HK-2 (cell line): ENCODE data around the gene MLXIPL.
"Not testable (repeated sequence)": the region's sequence is repeated elsewhere in the genome, so short reads cannot be mapped to it uniquely, and the experiment has no call there.

Experiments
- DNase-seq: peaks from one replicate; pipeline ENCODE4 v3.0.0-alpha.2; 2018; ENCODE audit not compliant: unreplicated experiment

Gene MLXIPL

DNA sequence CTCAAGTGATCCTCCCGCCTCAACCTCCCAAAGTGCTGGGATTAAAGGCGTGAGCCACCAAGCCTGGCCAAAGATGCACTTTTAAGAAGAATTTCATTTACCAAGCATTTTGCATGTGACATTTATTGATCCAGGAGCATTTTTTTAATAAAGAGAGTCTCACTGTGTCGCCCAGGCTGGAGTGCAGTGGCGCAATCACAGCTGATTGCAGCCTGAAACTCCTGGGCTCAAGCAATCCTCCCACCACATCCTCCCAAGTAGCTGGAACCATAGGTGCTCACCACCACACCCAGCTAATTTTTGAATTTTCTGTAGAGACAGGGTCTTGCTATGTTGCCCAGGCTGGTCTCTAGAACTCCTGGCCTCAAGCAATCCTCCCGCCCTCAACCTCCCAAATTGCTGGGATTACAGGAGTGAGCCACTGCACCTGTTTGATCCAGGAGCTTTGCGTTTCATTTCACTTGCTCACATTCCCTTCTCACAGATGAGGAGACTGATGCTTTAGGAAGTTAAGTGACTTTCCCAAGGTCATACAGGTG is 41.6 kb downstream of the MLXIPL start:
- DNase-seq = no peak

DNA sequence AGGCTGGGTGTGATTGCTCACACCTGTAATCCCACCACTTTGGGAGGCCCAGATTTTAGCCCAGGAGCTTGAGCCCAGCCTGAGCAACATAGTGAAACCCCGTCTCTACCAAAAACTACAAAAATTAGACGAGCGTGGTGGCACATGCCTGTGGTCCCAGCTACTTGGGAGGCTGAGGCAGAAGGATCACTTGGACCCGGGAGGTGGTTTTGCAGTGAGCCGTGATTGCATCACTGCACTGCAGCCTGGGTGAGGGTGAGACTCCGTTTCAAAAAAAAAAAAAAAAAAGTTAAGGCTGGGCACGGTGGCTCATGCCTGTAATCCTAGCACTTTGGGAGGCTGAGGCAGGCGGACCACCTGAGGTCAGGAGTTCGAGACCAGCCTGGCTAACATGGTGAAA is 43.3 kb downstream of the MLXIPL start:
- not testable (repeated sequence) for DNase-seq

DNA sequence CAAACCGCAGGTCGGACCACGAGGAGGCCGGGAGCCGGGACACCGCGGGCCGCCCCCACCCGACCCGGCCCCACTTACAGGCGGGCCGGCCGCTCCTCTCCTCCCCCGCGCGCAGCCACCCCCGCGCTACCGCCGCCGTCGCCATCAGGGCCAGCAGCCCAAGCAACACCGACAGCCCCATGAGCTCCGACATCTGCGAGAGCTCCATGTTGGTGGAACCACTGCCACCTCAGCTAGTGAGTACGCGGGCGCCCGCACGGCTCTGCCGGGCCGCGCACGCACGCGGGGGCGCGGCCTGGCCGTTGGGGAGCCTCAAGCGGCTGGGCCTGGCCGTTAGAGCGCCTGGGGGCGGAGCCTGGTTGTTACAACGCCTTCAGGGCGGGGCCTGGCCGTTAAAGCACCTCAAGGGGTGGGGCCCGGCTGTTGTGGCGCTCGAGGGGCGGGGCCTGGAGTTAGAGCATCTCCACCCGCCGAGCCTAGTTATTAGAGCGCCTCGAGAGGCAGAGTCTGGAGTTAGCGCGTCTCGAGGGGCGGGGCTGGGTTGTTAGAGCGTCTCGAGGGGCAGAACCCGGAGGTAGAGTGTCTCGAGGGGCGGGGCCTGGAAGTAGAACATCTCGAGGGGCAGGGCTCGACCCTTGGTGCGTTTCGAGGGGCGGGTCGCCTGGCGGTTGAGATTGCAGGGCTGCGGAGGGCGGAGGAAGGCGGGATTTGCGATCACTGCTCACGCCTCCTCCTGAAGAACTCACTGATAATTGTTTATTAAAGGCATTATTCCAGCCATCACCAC is 45.8 kb downstream of the MLXIPL start, which contains the start of gene TBL2:
TBL2 (minus strand) TSS at position 238 of the 787 bp plus-strand sequence; CDS start at position 208, 30 bp downstream.
- DNase-seq = peak; percentile 99

DNA sequence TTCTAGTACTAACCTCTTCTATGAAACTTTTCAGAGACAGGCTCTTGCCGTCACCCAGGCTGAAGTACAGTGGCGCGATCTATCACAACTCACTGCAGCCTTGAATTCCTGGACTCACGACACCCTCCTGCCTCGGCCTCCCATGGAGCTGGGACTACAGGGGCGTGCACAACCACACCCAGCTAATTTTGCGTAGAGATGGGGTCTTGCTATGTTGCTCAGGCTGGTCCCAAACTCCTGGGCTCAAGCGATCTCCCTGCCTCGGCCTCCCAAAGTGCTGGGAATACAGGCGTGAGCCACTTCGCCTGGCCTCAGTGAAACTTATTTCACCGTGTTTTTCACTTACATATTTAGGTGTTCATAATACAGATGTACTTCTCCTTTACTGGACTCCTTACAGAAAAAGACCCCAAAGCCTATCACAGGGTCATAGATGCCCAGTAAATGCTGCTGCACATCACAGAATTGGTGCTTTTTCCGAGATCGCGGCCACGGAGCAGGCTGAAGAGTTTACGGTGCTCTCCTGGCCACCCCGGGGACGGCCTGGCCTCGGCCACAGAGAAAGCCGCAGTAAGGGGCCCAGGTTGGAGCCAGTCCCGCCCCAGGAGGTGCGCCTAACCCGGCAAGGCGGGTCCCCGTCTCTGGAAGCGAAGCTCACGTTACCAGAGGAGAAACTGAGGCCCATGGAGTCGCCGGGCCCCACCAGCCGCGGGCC is 46.5 kb downstream of the MLXIPL start:
- peak; percentile 30 for DNase-seq

DNA sequence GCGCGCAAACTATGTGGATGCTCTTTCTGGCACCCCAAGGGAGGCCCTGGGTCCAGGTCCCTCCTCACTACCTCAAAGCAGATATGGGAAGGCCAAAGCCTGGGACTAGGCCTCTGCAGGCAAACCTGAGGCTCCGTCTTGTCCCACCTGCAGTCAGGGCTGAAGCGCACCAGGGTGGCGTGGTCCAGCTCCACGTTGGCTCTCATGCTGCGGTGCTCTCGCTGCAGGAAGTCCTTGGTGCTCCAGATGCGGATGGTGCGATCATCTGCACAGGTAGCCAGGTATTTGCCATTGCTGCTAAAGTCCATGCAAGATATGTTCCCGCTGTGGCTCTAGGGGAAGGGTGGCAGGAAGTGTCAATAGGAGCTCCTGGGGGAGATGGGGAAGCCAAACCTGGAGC is 50.5 kb downstream of the MLXIPL start:
- DNase-seq = no peak

DNA sequence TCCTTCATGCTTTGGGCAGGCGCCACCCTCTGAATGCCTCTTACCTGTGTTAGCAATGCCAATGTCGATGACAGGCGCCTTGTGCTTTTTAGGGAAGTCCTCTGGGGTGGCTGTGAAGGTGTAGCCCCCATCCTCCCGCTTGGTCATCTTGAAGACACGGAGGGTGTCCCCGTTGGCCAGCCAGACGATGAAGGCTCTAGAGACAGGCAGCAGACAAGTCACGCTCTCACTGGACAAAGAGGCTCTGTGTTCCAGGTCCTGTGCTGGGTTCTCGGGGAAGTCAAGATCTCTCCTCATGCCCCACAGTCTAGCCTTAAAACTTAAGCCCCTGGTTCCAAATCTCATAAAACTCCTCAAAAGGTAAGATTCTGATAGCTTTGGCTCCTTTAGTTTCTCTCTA is 51.0 kb downstream of the MLXIPL start:
- DNase-seq = no peak

DNA sequence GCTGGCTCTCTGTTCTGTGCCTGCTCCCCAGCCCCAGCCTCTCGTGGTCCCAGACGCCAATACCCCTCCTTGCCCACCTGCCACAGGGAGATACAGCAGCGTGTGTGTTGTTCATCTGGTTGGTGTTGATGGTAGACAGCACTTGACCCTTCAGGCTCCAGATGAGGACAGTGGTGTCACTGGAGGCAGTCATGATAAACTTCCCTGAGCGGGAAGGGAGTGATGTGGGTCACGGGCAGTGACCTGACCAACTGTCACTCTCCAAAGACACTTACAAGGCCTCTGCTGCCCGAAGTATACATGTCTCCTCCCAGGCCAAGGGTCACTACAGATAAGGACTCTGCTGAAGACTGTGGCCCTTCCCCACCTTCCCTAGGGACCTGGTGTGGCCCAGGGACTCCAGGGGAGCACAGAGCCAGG is 51.5 kb downstream of the MLXIPL start:
- DNase-seq = no peak

DNA sequence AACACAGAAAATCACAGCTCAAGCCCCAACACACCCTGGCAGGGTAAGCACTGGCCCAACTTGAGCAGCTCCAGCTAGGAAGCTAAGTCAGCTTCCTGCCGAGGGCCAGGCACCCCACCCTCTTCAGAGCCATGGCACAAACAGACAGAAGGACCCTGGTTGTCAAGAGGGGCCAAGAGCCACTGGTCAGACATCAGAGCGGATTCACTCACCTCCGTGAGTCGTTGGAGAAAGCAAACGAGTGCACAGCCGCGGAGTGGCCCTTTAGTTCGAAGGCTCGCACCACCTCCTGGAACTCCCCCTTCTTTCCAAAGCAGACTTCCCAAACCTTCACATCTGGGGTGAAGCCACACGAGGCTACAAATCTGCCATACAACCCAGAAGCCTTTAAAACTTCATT is 53.3 kb downstream of the MLXIPL start:
- no peak for DNase-seq

DNA sequence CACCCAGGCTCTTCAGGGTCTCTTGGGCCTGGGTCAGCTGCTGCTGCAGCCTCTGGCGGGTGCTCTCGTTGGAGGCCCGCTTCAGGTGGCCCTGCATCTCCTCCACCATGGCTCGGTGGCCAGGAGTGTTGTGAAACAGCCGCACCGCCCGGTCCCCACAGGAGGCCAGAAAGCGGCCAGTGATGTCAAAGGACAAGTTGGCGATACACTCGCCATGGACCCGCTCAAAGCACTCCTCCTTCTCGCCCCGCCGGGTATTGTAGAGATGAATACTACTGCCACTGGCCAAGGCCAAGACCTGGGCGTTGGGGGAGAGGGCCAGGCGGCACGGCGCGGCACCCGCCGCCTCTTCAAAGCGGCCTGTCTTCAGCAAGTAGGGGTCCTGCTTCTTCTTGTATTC is 53.8 kb downstream of the MLXIPL start:
- no peak for DNase-seq

DNA sequence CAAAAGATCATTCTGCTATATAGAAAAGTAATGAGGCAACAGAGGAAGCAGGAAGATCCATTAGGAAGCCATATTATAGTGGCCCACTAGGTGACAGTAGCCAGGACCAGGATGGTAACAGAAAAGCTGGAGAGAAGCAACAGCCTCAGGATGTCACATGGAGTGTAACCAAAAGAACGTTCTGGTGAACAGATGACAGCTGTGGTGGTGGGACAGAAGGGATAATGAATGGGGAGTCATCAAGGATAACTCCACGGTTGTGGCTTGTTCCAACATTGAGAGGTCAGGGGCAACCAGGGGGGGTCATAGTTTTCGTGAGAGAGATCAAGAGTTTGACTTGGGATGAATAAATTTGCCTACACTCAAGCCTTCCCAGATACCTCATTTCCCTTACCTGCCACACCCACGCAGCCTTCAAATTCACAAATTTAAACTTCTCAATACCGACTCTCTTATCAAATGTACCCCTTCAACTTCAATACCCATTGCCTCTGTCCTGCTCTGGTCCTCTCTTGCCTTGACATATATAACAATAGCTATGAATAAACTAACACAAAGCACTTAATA is 55.2 kb downstream of the MLXIPL start:
- no peak for DNase-seq

DNA sequence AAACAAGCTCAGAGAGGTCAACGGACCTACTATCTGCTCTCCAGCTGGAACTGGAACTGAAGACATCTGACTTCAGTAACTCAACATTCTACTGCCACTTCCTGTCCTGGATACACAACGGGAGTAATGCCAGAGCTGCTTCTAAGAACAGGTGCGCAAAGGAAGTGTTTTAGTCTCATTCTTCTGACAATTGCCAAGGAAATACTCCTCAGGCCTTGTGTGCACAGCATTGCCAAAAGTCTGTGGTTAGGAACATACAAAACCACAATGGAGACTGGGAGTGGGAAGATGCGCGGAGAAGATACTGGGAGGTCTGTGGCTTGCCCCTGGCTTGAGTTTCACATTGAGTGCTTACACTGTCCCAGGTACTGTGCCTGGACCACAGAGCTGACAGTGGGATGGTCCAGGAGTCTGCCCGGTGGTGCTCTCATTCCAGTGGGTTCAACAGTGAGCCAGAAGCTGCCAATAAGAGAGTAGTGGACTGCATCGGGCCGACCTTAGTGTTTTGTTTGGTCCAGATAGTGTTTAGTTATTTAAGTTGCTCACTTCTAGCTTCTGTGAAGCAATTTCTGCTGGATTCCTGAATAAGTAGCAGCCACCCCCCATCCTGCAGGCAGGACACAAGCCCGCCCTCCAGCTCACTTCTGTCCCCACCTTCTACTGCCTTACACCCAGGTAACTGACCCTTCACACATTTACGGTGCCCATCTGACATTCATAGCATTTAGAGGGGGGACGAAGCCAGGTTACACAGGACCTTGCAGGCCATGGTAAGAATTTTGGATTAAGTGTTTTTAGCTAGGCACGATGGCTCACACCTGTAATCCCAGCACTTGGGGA is 56.3 kb downstream of the MLXIPL start:
- no peak for DNase-seq

DNA sequence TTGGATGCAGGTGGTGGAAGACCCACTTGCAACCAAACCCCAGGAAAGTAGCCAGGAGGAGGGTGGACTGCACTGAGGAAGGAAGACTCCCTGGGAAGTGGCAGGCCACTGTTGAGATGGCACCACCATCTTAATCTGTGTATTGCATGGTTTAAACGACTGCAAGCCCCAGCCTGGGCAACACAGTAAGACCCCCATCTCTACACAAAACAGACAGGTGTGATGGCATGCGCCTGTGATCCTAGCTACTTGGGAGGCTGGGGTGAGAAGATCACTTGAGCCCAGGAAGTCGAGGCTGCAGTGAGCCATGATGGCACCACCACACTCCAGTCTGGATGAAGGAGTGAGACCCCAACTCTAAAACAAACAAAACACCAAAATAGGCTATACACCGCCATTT is 57.2 kb downstream of the MLXIPL start:
- DNase-seq = no peak

DNA sequence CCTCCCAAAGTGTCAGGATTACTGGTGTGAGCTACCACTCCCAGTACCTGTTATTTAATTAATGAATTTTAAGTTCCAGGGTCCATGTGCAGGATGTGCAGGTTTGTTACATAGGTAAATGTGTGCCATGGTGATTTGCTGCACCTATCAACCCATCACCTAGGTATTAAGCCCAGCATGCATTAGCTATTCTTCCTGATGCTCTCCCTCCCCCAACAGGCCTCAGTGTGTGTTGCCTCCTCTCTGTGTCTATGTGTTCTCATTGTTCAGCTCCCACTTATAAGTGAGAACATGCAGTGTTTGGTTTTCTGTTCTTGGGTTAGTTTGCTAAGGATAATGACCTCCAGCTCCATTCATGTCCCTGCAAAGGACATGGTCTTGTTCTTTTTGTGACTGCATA is 57.9 kb downstream of the MLXIPL start:
- not testable (repeated sequence) for DNase-seq

DNA sequence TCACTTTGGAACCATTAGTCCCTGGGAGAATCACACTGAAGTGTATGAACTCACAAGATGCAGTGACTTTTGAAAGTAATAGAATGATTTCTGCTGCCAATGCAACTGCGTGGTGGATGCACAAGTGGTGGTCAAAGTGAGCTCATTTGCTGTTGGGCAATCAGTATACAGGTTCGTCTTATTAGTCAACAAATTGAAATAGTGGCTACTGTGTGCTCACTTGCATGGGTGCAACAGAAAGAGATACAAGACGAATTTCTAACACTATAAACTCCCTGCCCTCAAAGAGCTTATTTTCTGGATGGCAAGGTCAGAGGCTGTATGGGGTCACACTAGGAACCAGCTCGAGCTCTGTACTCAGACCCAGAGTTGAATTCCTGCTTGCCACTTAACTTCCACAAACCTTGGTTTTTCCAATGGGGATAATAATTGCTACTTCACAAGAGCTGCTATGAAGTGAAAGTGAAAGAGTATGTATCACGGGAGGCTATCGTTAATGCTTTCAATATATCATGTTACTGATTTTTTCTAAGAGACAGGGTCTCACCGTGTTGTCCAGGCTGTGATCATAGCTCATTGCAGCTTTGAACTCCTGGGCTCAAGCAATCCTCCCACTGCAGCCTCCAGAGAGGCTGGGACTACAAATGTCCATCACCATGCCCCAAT is 58.5 kb downstream of the MLXIPL start:
- no peak for DNase-seq

DNA sequence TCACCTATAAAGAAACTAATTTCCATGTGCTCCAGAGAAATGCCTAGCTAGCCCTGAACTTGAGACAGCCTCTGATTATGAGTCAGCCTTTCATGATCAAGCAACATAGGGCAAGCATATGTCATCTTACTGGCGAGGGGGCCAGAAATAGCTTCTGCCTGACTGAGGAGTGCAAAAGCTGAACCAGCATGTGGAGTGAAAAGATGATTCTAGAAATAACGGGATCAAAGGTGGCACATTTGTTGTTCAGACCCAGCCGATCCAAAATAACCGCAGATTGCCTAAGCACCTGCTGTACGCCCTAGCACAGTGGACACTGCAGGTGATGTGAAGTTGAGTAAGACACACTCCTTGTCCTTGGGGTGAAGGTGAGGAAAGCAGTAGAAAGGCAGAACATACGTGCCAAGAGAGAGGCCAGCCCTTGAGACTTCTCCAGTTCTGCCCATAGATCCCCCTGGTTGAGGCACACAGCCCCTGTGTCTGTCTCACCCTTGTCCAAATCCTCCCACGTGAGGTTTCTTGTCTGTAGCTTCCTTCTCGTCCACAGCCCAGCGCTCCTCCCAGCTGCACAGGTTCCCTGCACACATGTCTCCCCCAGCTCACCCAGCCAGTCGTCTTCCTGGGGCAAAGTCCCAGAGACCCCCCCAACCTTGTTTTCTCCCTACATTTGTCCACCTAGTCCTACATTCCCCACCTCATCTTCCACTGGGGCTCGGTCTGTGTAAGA is 64.0 kb downstream of the MLXIPL start:
- no peak for DNase-seq

DNA sequence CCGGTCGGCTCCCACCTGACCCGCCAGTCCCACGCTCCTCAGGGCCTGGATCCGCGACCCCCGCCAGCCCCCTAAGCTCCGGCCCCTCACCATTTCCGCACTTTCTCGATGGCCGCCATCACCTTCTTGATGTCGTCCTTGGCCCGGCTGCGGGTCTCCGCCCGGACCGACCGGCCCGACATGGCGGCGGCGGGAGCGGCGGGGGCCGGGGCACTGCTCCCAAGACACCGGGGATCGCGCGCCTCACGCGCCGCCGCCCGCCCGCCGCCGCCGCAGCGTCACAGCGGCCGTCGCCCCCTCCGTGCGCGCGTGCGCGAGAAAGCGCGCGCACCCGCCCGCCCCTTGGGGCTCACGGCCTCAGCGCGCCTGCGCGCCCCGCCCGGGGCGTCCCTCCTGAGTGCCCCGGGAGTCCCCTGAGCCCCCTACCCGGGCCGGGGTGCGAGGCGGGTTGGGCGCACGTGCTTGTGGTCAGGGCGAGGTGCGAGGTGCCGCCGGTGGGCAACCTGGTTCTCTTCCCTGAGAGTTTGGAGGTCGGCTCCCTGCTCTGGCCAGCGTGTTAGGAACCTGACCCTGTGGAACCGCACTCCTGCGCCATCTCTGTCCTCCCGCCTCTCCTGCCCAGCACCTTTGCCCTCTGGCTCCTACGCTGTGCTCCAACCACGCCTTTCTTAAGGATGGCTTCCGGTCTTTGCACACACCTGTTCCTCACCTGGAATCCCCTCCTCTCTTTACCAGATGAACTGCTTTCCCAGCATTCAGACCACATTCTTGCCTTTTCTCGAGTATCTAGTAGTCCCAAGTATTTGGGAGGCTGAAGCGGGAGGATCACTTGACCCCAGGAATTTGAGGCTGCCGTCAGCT is 66.7 kb downstream of the MLXIPL start, which contains the start of gene BCL7B:
BCL7B (minus strand) TSS at position 294 of the 861 bp plus-strand sequence; CDS start at position 182, 112 bp downstream.
- DNase-seq = peak; percentile 62

DNA sequence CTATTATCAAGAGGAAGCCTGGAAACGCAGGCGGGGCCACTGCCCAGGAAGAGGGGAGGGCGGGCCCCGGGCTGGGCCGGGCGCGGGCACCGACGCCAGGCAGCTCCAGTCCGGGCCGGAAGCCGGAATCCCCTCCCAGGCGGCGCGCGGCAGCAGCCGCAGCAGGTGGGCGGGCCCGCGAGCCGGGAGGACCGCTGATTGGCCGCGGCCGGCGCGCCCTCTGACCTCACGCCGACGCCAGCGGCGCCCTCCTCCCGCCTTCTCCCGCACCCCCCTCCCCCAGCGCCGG is 67.3 kb downstream of the MLXIPL start:
- peak; percentile 95 for DNase-seq

DNA sequence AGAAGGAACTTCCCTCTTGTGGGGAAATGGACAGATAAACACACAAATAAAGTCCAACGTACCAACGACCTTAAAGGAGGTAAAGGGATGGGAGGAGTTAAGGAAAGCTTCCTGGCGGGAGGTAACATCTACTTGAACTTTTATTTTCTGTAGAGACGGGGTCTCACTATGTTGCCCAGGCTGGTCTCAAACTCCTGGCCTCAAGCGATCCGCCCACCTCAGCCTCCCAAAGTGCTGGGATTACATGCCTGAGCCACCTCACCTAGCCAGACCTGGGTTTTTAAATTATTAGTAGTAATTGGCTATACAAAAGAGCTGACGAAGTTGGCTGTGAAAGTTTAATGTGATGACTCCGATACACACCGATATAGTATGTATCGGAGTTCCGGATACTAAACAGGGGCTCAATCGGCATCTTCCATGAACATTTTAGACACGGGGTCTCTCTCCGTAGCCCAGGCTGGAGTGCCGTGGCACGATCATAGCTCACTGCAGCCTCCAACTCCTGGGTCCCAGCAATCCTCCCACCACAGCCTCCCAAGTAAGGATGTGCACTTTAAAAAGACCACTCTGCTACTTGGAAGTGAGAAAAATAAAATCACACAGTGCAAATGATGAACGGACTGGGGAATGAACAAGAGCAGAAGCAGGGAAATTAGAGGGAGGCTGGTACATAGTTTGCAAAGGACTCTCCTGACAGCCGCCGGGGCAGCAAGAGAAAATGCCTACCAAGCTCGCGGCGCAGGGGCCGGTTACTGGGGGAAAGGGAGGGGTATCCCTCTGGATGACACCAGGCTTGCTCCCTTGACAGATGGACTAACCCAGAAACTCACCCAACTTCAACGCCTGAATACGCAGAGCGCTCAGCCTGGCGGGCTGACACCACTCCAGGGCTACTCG is 67.9 kb downstream of the MLXIPL start:
- no peak for DNase-seq
